H1 (cell line): ENCODE measurements around the gene AP2A1. TPM values are rescaled to one million over a fixed set of nuclear protein-coding genes. Genes with fewer than 3 reads are reported as not detected.

ENCODE experiments used
- CTCF ChIA-PET: fragments of 300-600 bp; sonication (Branson Sonifier 250); formaldehyde crosslinking; loops from one replicate; lab custom pipeline; 2021; ENCODE audit not compliant: partially characterized antibody; lab: Charles Lee
- POLR2A ChIA-PET: fragments of 300-600 bp; sonication (Branson Sonifier 250); formaldehyde crosslinking; loops from one replicate; lab custom pipeline; 2021; ENCODE audit warnings: inconsistent platforms; ENCODE audit not compliant: partially characterized antibody; lab: Charles Lee
- DNase-seq, 2 experiments: peaks; one replicate each; pipeline versions ENCODE4 v3.0.0 to v3.0.0-alpha.2; 2010 to 2022; ENCODE audit warnings: low spot score in 2 of 2, low read depth in 1 of 2, mixed read lengths in 1 of 2
- FAIRE-seq: peaks from 2 replicates; lab custom pipeline; 2011; peaks lifted over from hg19 to GRCh38; lab: Jason Lieb, UNC
- H2AFZ ChIP-seq: 2 replicates; pipeline ENCODE4 v1.8.1; 2012; ENCODE audit warnings: low read length, inconsistent platforms
- H2AK5ac ChIP-seq: 2 replicates; pipeline ENCODE4 v1.6.1; 2013; ENCODE audit warnings: low read depth, low read length
- H2BK120ac ChIP-seq: replicated peaks from 2 replicates; pipeline ENCODE3; 2013; ENCODE audit warnings: low read depth, low read length, inconsistent platforms
- H2BK12ac ChIP-seq: 2 replicates; pipeline ENCODE4 v1.6.1; 2013; ENCODE audit warnings: low read depth, low read length
- H2BK15ac ChIP-seq: 2 replicates; pipeline ENCODE4 v1.6.1; 2013; ENCODE audit warnings: low read length
- H2BK20ac ChIP-seq: 2 replicates; pipeline ENCODE4 v1.6.1; 2013; ENCODE audit warnings: low read length
- H2BK5ac ChIP-seq: 2 replicates; pipeline ENCODE4 v1.6.1; 2013; ENCODE audit warnings: low read depth, low read length
- H3K14ac ChIP-seq: 2 replicates; pipeline ENCODE4 v1.6.1; 2013; ENCODE audit warnings: inconsistent platforms; ENCODE audit not compliant: insufficient read length
- H3K18ac ChIP-seq: 2 replicates; pipeline ENCODE4 v1.6.1; 2013; ENCODE audit warnings: low read length; ENCODE audit errors: extremely low read depth
- H3K23ac ChIP-seq: 2 replicates; pipeline ENCODE4 v1.6.1; 2013; ENCODE audit warnings: inconsistent platforms; ENCODE audit not compliant: insufficient read length
- H3K23me2 ChIP-seq: 2 replicates; pipeline ENCODE4 v1.6.1; 2013; ENCODE audit warnings: low read depth, low read length
- H3K27ac ChIP-seq: 2 replicates; pipeline ENCODE4 v1.6.1; 2011; ENCODE audit warnings: low read depth, low read length, inconsistent platforms
- H3K27me3 ChIP-seq, 4 experiments: replicated peaks in 1 of 4; 1 replicate in 1 of 4; 2 replicates in 3 of 4; pipeline versions ENCODE4 v1.6.1 to v1.8.1; 2011 to 2013; ENCODE audit warnings: low read length in 3 of 4, mild to moderate bottlenecking in 3 of 4, inconsistent platforms in 2 of 4, mixed read lengths in 2 of 4, moderate library complexity in 1 of 4; ENCODE audit not compliant: control insufficient read depth in 3 of 4, insufficient read depth in 3 of 4; ENCODE audit errors: extremely low read depth in 1 of 4
- H3K36me3 ChIP-seq, 4 experiments: 2 replicates each; pipeline versions ENCODE4 v1.6.1 to v1.8.1; 2011 to 2013; ENCODE audit warnings: mild to moderate bottlenecking in 4 of 4, low read length in 3 of 4, moderate library complexity in 2 of 4, control low read depth in 1 of 4, inconsistent platforms in 1 of 4; ENCODE audit not compliant: insufficient read depth in 4 of 4, control insufficient read depth in 2 of 4
- H3K4ac ChIP-seq: replicated peaks from 2 replicates; pipeline ENCODE3; 2013; ENCODE audit warnings: low read length, low read depth, mixed read lengths, inconsistent platforms; ENCODE audit not compliant: insufficient read length
- H3K4me1 ChIP-seq, 4 experiments: replicated peaks in 1 of 4; 1 replicate in 1 of 4; 2 replicates in 3 of 4; pipeline versions ENCODE4 v1.6.1 to v1.8.1; 2011 to 2013; ENCODE audit warnings: low read length in 3 of 4, inconsistent platforms in 2 of 4, mixed read lengths in 1 of 4; ENCODE audit not compliant: insufficient read depth in 4 of 4, control insufficient read depth in 3 of 4
- H3K4me2 ChIP-seq, 2 experiments: 2 replicates each; pipeline versions ENCODE4 v1.6.1 to v1.8.1; 2011 to 2013; ENCODE audit warnings: low read depth in 2 of 2, low read length in 2 of 2, control low read depth in 1 of 2, inconsistent platforms in 1 of 2, mild to moderate bottlenecking in 1 of 2; ENCODE audit not compliant: insufficient read depth in 1 of 2
- H3K4me3 ChIP-seq, 4 experiments: fragments of 200-600, 300-600 bp in 1 of 4; sonication (generic), shearing (Covaris generic), sonication (Bioruptor Twin) in 1 of 4; 2 replicates each; pipeline versions ENCODE4 v1.5.1 to v1.8.1; 2011 to 2016; ENCODE audit warnings: low read length in 4 of 4, low read depth in 3 of 4, control low read depth in 2 of 4, inconsistent platforms in 2 of 4, mild to moderate bottlenecking in 2 of 4, mixed read lengths in 1 of 4, moderate library complexity in 1 of 4; ENCODE audit not compliant: insufficient read depth in 2 of 4; ENCODE audit errors: extremely low read depth in 1 of 4
- H3K56ac ChIP-seq: replicated peaks from 2 replicates; pipeline ENCODE3; 2013; ENCODE audit warnings: low read depth, mild to moderate bottlenecking, mixed read lengths, low read length, inconsistent platforms; ENCODE audit not compliant: insufficient read length
- H3K79me1 ChIP-seq: 2 replicates; pipeline ENCODE4 v1.6.1; 2013; ENCODE audit warnings: low read depth, low read length, control low read depth
- H3K79me2 ChIP-seq, 2 experiments: 2 replicates each; pipeline versions ENCODE4 v1.6.1 to v1.8.1; 2012 to 2013; ENCODE audit warnings: low read length in 2 of 2, mild to moderate bottlenecking in 2 of 2, inconsistent platforms in 1 of 2; ENCODE audit not compliant: insufficient read depth in 2 of 2, control insufficient read depth in 1 of 2
- H3K9ac ChIP-seq, 4 experiments: replicated peaks in 1 of 4; 1 replicate in 1 of 4; 2 replicates in 3 of 4; pipeline versions ENCODE4 v1.6.1 to v1.8.1; 2011 to 2013; ENCODE audit warnings: low read depth in 3 of 4, low read length in 3 of 4, control low read depth in 2 of 4, mild to moderate bottlenecking in 2 of 4, moderate library complexity in 2 of 4, inconsistent platforms in 1 of 4; ENCODE audit errors: extremely low read depth in 1 of 4
- H3K9me3 ChIP-seq, 2 experiments: 2 replicates each; pipeline versions ENCODE4 v1.6.1 to v1.8.1; 2012 to 2013; ENCODE audit warnings: mild to moderate bottlenecking in 2 of 2, moderate library complexity in 2 of 2, control low read depth in 1 of 2, inconsistent platforms in 1 of 2, low read depth in 1 of 2, low read length in 1 of 2, mixed read lengths in 1 of 2; ENCODE audit not compliant: insufficient read depth in 2 of 2
- H4K20me1 ChIP-seq, 2 experiments: replicated peaks in 1 of 2; 2 replicates each; pipeline versions ENCODE3 to v1.8.1; 2011 to 2013; ENCODE audit warnings: inconsistent platforms in 2 of 2, low read length in 2 of 2, mild to moderate bottlenecking in 1 of 2; ENCODE audit not compliant: insufficient read depth in 2 of 2, control insufficient read depth in 1 of 2
- H4K5ac ChIP-seq: 2 replicates; pipeline ENCODE4 v1.6.1; 2013; ENCODE audit warnings: low read length, low read depth, mixed read lengths, inconsistent platforms; ENCODE audit not compliant: insufficient read length
- H4K8ac ChIP-seq: 2 replicates; pipeline ENCODE4 v1.8.0; 2013; ENCODE audit warnings: mild to moderate bottlenecking, moderate library complexity, low read length, inconsistent platforms; ENCODE audit not compliant: insufficient read depth; ENCODE audit errors: extremely low read depth
- H4K91ac ChIP-seq: replicated peaks from 2 replicates; pipeline ENCODE3; 2013; ENCODE audit warnings: low read length, mixed read lengths, inconsistent platforms; ENCODE audit not compliant: insufficient read length
- MAFK ChIP-seq: IDR thresholded peaks from 2 replicates; pipeline ENCODE4 v1.6.1; 2012; ENCODE audit warnings: low read depth, mild to moderate bottlenecking, improper control_type of control experiment, low read length
- SUZ12 ChIP-seq: fragments of 200-600 bp; sonication (generic); IDR thresholded peaks from 2 replicates; pipeline ENCODE4 v1.6.1; 2012; ENCODE audit warnings: mild to moderate bottlenecking, inconsistent platforms, low read length, moderate library complexity, mixed read lengths
- WGBS, 2 experiments: shearing (Covaris generic) in 1 of 2; methylation state at CpG; one replicate each; pipeline versions ENCODE4 v1.1.6 to v1.1.7; 2013 to 2015; ENCODE audit warnings: low lambda C conversion rate in 2 of 2, mixed read lengths in 2 of 2, inconsistent platforms in 1 of 2, low coverage in 1 of 2, missing lambda C conversion rate in 1 of 2; ENCODE audit not compliant: insufficient replicate concordance in 2 of 2, insufficient coverage in 1 of 2, insufficient read length in 1 of 2; ENCODE audit errors: extremely low coverage in 1 of 2, missing lambda C conversion rate in 1 of 2; 5-methylcytosine and 5-hydroxymethylcytosine counted together
- polyA plus RNA-seq, 7 experiments: library from polyadenylated mRNA; depleted of rRNA in 3 of 7; stranded (reverse) in 5 of 7; unstranded in 2 of 7; fragments of >200 nt in 5 of 7; fragments of 200-250 nt in 2 of 7; gene quantifications; 1 replicate in 5 of 7; 2 replicates in 1 of 7; 4 replicates in 1 of 7; pipeline versions ENCODE4 v1.2.1 to v1.2.3, GENCODE V29; 2011 to 2013; ENCODE audit warnings: missing spikeins in 2 of 7, mixed read lengths in 2 of 7
- total RNA-seq: library from RNA; stranded (reverse); fragmentation: NEBNext Ultra II Directional; extraction: Animal tissue kit (Norgen Biotek cat#: 25700); gene quantifications from 2 replicates; pipeline ENCODE4 v1.2.1, GENCODE V29; 2021

AP2A1 gene
- total and polyA plus RNA-seq, 2 of the 8 experiments (the other 6 are each of a cell fraction or from before 2014, with no cell fraction given): 105 to 106 TPM

DNA sequence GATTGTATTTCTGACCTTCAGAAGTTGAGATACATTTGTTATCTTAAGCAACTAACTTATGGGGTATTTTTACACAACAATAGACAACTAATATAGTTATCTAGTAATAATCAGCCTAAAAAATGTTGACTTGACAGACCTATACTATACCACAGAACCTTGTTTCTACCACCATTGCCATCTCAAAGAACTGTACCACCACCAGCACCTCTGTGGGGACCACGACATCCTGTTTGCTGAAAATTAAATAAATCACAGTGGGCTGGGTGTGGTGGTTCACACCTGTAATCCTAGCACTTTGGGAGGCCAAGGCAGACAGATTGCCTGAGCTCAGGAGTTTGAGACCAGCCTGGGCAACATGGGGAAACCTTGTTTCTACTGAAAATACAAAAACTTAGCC, 27.7 kb upstream of the AP2A1 start:
- 100% methylated on average over 1 of the region's 1 CpG; no CpG with 5 or more reads in 1 of the 2 experiments for WGBS, 2 experiments
- Histone ChIP-seq H3K9me3 (no peaks in the 10 kb centered on the region), H2BK5ac (no peak overlapping the region), H2BK15ac (no peak overlapping the region), H3K56ac (no peak overlapping the region), H3K27me3 (no peaks in the 10 kb centered on the region), H3K79me2 (no peaks in the 10 kb centered on the region), H3K4me1 (no peaks in the 10 kb centered on the region; a peak in 1 of 7 replicates), H2BK120ac (no peak overlapping the region), H2BK12ac (no peak overlapping the region), H3K23me2 (no peaks in the 10 kb centered on the region), H3K27ac (no peak overlapping the region), H4K91ac (no peak overlapping the region), H3K79me1 (no peaks in the 10 kb centered on the region), H3K9ac (no peak overlapping the region), H3K4me2 (no peak overlapping the region), H3K4me3 (no peak overlapping the region), H3K36me3 (no peaks in the 10 kb centered on the region), H4K8ac (no peak overlapping the region), H4K20me1 (no peaks in the 10 kb centered on the region), H3K23ac (no peak overlapping the region), H2BK20ac (no peak overlapping the region), H3K14ac (no peak overlapping the region), H4K5ac (no peak overlapping the region), H2AK5ac (no peak overlapping the region), H3K4ac (no peak overlapping the region), H3K18ac (no peak overlapping the region), H2AFZ (no peak overlapping the region)
- ChIA-PET CTCF (interaction anchor here (0.7 to 3.6 kb wide), 2 partner anchors 21 to 154 kb away, joined by 3 to 18 read pairs; no protein-coding TSS in a partner anchor), POLR2A (interaction anchor here (0.9 to 1.1 kb wide), 2 partner anchors 11 to 22 kb away, joined by 4 read pairs; no protein-coding TSS in a partner anchor)
- DNase-seq: no peak
- FAIRE-seq: no peak
- TF ChIP-seq SUZ12 (no peak), MAFK (no peak)
